Inflammatory macrophage treated with lipopolysaccharide for 4 hours (primary cell): ENCODE measurements around the gene WDR74.
A peak's percentile ranks its signal among the peaks of the same experiment; 100 is the strongest.
"Not testable (repeated sequence)": the region's sequence is repeated elsewhere in the genome, so short reads cannot be mapped to it uniquely, and the experiment has no call there.

Experiments
- DNase-seq: peaks from one replicate; pipeline ENCODE4 v3.0.0-alpha.2; 2020

Gene WDR74

DNA sequence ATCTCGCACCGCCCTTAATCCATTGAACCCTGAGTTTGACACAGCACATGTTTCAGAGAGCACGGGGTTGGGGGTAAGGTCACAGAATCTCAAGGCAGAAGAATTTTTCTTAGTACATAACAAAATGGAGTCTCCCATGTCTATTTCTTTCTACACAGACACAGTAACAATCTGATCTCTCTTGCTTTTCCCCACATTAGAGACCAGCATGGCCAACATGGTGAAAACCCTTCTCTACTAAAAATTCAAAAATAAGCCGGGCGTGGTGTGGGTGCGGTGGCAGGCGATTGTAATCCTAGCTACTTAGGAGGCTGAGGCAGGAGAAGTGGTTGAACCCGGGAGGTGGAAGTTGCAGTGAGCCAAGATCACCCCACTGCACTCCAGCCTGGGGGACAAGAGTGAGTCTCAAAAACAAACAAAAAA lies 19.9 kb upstream of the WDR74 start:
- not testable (repeated sequence) for DNase-seq

DNA sequence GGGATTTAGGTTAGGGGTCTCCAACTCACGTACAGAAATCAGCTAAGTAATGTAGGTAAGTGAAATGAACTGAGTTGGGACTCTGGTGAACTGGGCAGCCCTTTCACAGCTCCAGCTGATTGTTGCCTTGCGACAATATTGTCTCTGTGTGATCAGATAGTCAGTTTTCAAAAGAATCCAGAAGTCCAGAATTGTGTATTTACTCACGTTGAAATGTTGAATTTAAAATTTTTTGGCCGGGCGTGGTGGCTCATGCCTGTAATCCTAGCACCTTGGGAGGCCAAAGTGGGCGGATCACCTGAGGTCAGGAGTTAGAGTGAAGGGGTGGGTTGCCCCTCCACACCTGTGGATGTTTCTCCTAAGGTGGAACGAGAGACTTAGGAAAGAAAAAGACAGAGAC lies 18.8 kb upstream of the WDR74 start:
- no peak for DNase-seq

GRCh38 chr11:62857541-62857982 lies 18.2 kb upstream of the WDR74 start:
- DNase-seq = peak; percentile 49

GRCh38 chr11:62856333-62856895 lies 17.0 kb upstream of the WDR74 start:
- no peak for DNase-seq

- DNase-seq = peak; percentile 97
Measured at GRCh38 chr11:62855571-62856332, 16.4 kb upstream of the WDR74 start.

DNA sequence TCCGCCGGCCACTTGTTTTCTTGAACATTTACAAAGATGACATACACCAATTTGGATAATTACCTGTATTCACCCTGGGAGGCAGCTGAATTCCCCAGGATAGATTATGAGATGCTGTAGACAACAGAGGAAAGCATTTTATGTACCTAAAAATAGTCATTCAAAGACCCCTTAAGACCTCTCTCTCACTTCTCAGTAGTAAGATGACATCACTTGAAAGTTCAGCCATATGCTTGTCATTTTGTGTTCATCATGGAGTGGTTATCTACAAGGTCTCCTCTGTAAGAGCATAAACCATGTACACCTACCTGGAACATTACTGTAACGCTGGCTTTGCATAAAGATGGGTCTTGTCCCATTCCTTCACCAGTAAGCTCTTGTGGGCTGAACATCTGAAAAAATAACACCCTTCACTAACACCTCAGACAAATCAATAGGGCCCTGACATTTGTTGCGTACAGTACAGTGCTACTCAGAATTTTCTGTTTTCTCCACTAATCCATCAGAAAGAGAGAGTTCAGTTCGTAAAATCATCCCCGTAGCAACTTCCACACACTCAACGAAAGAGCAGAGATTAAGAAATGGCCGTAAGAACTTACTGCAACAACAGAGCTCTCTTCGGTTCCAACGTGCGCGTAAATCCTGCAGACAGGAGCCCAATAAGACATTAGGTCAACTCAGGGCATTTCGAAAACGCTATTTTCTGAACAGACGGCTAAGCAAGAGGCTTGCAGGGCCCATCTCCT lies 15.6 kb upstream of the WDR74 start:
- DNase-seq = no peak

- DNase-seq = no peak
Measured at GRCh38 chr11:62854013-62854824, 14.8 kb upstream of the WDR74 start.

DNA sequence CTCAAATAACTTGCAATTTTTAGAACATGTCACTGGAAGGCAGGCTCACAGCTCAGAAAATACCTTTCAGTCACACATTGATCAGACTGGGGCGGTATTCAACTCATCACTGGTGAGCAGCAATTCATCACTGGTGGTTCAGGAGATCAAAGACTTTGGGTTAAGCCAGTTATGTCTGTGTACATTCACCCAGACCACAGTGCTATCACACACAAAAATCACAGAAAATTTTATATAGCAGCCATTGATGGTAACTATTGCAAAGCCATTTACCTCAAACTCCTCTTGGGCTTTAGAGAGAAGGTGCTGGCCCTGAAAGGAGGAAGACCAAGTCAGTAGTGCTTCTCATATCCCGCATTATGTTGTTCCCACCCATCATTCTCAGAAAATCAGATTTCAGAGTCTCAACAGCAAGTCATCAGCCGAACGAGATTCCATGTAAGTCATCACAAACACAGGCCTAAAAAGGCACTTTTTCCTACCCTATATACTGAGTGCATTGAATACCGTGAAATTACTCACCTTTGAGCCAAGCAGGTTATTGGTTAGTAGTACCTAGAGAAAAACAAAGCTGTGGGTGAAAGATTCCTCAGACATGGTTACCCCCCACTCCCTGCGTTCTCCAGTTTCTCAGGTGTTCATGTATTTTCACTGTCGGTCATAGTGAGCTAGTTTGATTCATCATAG lies 14.0 kb upstream of the WDR74 start:
- no peak for DNase-seq

- no peak for DNase-seq
Measured at GRCh38 chr11:62852523-62853188, 13.3 kb upstream of the WDR74 start.

GRCh38 chr11:62851807-62852522 lies 12.6 kb upstream of the WDR74 start:
- DNase-seq = no peak

DNA sequence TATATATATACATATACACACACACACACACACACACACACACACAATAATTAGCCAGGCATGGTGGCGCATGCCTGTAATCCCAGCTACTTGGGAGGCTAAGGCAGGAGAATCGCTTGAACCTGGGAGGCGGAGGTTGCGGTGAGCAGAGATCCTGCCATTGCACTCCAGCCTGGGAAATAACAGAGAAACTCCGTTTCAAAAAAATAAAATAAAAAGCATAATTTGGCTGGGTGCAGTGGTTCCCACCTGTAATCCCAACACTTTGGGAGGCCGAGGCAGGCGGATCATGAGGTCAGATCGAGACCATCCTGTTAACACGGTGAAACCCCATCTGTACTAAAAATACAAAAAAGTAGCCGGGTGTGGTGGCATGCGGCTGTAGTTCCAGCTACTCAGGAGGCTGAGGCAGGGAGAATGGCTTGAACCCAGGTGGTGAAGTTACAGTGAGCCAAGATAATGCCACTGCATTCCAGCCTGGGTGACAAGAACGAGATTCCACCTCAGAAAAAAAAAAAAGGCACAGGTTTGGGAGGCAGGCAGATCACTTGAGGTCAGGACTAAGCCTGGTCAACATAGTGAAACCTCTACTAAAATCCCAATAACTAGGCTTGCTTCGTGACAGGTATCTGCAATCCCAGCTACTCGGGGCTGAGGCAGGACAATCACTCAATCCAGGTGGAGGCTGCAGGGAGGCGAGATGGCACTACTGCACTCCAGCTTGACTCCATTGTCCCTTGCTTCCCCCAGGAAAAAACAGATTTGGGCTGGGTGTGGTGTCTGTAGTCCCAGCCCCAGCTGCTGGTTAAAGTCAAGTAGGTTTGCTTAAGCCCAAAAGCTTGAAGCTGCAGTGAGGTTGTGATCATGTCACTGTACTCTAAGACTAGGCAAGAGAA lies 11.8 kb upstream of the WDR74 start:
- DNase-seq = no peak

DNA sequence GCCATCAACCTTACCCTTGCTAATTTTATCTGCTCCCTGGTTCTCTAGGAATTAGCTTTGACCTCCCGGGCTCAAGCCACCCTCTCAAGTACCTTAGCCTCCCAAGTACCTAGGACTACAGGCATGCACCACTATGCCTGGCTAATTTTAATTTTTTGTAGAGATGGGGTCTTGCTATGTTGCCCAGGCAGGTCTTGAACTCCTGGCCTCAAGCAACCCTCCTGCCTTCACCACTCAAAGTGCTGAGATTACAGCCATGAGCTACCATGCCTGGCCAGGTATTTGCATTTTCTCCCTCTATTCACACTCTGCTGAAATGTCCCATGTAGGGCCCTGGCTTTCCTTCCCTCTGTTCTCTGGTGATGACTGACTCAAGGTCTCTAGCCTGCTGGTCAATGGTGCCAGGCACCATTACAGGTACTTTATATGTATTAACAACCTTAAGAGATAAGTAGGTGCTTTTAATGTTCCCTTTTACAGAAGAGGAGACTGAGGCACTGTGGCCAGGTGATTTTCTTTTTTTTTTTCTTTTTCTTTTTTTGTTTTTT lies 8.5 kb upstream of the WDR74 start:
- DNase-seq = no peak

DNA sequence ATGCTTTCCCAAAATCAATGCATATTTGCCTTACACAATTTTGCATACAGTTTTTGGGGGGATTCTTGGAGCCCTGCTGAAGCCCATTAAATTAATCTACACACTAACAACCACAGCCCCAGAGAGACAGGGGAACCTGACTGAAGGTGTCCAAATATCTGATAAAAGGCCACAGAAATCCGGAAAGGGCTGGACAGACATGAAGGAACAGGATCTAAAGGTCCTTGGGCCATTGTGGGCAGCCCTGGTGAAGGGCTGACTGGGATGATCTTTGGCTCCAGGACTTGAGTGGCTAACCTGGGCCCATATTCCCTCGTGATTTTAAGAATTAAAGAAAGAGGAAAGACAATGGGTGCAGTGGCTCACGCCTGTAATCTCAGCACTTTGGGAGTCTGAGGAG lies 6.8 kb upstream of the WDR74 start:
- no peak for DNase-seq

DNA sequence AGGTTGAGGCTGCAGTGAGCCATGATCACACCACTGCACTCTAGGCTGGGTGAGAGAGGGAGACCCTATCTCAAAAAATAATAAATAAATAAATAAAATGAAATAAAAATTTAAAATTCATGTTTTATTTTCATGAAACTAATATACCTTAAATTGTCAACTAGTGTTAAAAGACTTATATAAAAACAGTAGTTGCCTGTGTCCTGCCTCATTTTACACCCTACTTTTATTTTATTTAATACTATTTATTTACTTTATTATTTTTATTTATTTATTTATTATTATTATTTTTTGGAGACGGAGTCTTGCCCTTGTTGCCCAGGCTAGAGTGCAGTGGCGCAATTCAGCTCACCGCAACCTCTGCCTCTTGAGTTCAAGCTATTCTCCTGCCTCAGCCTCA lies 4.8 kb upstream of the WDR74 start:
- no peak for DNase-seq

GRCh38 chr11:62843466-62843865 lies 4.1 kb upstream of the WDR74 start:
- DNase-seq = no peak

DNA sequence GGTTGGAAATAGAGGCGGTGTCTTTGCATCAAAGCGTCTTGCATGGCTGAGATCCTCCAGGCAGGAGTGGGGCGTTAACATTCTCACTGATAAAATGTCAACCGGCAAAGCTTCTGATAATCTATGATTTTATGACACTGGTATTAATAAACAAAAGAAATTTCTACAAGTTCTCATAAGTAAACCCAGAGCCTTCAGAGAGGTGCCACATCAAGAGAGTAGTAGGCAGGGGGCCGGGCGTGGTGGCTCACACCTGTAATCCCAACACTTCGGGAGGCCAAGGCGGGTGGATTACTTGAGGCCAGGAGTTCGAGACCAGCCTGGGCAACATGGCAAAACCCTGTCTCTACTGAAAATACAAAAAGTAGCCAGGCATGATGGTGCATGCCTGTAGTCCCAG lies 3.5 kb upstream of the WDR74 start:
- not testable (repeated sequence) for DNase-seq

DNA sequence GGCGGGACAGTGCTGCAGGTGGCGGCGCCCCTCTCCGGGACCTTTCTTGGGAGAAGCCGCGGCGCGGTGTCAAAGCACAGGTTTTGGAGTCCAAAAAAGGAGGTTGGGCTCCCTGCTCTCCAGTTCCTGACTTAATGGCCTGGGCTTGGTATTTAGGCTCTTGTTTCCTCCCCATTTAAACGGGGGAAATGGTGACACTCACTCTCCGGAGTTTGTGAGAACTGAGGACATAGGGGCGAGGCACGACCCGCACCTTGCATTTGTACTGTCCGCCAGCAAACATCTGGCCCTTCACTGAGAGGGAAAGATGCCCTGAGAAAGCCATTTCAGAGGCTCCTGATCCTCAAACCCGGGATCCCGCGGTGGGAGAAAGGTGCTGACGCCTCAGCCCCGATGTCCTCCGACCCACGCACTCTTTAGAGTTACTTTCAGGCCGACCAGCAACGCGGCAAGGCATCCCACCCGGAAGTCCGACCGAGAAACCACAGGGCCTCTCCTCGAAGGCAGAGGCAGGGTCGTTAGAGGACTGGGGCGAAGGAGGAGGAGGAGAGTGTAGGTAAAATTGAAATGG lies 2.9 kb upstream of the WDR74 start:
- DNase-seq = peak; percentile 37

GRCh38 chr11:62841361-62842170 lies 2.2 kb upstream of the WDR74 start:
- DNase-seq = peak; percentile 99
